ENCODE measurements around the gene PAK3. TPM values are rescaled to one million over a fixed set of nuclear protein-coding genes. Genes with fewer than 3 reads are reported as not detected.

Gene PAK3
- total RNA-seq, 2 experiments from 2014 or later, result 0.05 TPM; not detected in 1

- ChIA-PET CTCF (no interaction called here), POLR2A (no interaction called here)
- no peaks in the 10 kb centered on the region for H3K9me3 Mint-ChIP-seq (ENCODE audit: insufficient read depth)
These were observed 49.9 kb downstream of the PAK3 start for GRCh38 chrX:111145878-111146277.

GRCh38 chrX:111151764-111152163 lies 55.8 kb downstream of the PAK3 start:
- CTCF ChIA-PET, result no interaction called here
- H3K27me3 Mint-ChIP-seq (ENCODE audit: low read depth), result no peaks in the 10 kb centered on the region
- POLR2A ChIA-PET, result no interaction called here

More at GRCh38 chrX:111145878-111146277, 49.9 kb downstream of the PAK3 start:
- Mint-ChIP-seq H3K27me3 (ENCODE audit: low read depth) (no peaks in the 10 kb centered on the region), H3K36me3 (ENCODE audit: low read depth) (no peaks in the 10 kb centered on the region), H3K4me1 (ENCODE audit: low read depth) (no peaks in the 10 kb centered on the region), H3K27ac (no peak overlapping the region), H3K4me3 (no peak overlapping the region)
- ATAC-seq, result no peak
- no peak for DNase-seq

GRCh38 chrX:111159232-111159631 lies 63.2 kb downstream of the PAK3 start:
- Mint-ChIP-seq H3K9me3 (ENCODE audit: insufficient read depth) (no peaks in the 10 kb centered on the region), H3K4me3 (no peak overlapping the region), H3K36me3 (ENCODE audit: low read depth) (no peaks in the 10 kb centered on the region), H3K4me1 (ENCODE audit: low read depth) (no peaks in the 10 kb centered on the region), H3K27me3 (ENCODE audit: low read depth) (no peaks in the 10 kb centered on the region), H3K27ac (no peak overlapping the region)
- CTCF ChIA-PET, result no interaction called here
- DNase-seq (no peak), ATAC-seq (no peak)
- POLR2A ChIA-PET, result no interaction called here

More at GRCh38 chrX:111151764-111152163, 55.8 kb downstream of the PAK3 start:
- ATAC-seq (no peak), DNase-seq (no peak)
- Mint-ChIP-seq H3K4me3 (no peak overlapping the region), H3K9me3 (ENCODE audit: insufficient read depth) (no peaks in the 10 kb centered on the region), H3K27ac (no peak overlapping the region), H3K36me3 (ENCODE audit: low read depth) (no peaks in the 10 kb centered on the region), H3K4me1 (ENCODE audit: low read depth) (no peaks in the 10 kb centered on the region)

DNA sequence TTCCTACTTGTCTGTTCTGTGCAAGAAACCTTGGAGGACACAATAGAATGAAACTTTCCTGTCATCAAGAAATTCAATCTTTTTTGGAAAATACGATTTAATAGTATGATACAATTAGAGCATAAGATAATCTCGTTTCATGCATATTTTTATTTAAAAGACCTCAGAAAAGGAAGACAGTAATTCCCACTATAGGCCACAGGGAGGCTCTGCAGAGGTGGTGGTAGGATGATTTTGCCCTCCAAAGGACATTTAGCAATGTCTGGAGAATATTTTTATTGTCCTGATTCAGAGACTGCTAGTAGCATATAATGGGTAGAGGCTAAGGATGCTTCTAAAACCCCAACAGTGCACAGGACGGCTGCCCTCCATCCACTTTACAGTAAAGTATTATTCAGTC lies 68.7 kb downstream of the PAK3 start:
- DNase-seq, result no peak
- H3K36me3 Mint-ChIP-seq (ENCODE audit: low read depth), result no peaks in the 10 kb centered on the region
- no peaks in the 10 kb centered on the region for H3K4me1 Mint-ChIP-seq (ENCODE audit: low read depth)
- POLR2A ChIA-PET, result no interaction called here
- H3K9me3 Mint-ChIP-seq (ENCODE audit: insufficient read depth), result no peaks in the 10 kb centered on the region
- no peaks in the 10 kb centered on the region for H3K27me3 Mint-ChIP-seq (ENCODE audit: low read depth)
- H3K27ac Mint-ChIP-seq, result no peak overlapping the region
- no peak overlapping the region for H3K4me3 Mint-ChIP-seq
- CTCF ChIA-PET, result no interaction called here
- no peak for ATAC-seq

- POLR2A ChIA-PET, result no interaction called here
- CTCF ChIA-PET, result no interaction called here
These were observed 69.9 kb downstream of the PAK3 start for GRCh38 chrX:111165902-111166301.

DNA sequence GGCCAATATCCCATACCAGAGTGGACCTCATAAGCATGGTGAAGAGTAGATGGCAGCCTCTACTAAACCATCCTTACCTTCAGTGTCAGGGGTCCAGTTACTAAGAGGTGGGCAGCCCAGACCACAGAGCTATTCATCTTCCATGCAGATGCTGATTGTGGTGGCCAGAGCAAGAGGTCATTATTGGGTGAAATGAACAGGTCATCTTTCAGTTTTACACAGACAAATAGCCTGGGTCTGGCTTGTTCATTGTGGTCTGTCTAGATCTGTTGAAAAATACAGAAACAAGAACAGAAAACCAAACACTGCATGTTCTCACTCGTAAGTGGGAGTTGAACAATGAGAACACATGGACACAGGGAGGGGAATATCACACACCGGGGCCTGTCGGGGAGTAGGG lies 71.3 kb downstream of the PAK3 start:
- H3K4me1 Mint-ChIP-seq (ENCODE audit: low read depth), result no peaks in the 10 kb centered on the region
- no peaks in the 10 kb centered on the region for H3K9me3 Mint-ChIP-seq (ENCODE audit: insufficient read depth)
- ChIA-PET CTCF (no interaction called here), POLR2A (no interaction called here)
- H3K27ac Mint-ChIP-seq, result no peak overlapping the region
- H3K27me3 Mint-ChIP-seq (ENCODE audit: low read depth), result no peaks in the 10 kb centered on the region
- no peaks in the 10 kb centered on the region for H3K36me3 Mint-ChIP-seq (ENCODE audit: low read depth)
- DNase-seq (no peak), ATAC-seq (no peak)
- no peak overlapping the region for H3K4me3 Mint-ChIP-seq

More at GRCh38 chrX:111165902-111166301, 69.9 kb downstream of the PAK3 start:
- Mint-ChIP-seq H3K27ac (no peak overlapping the region), H3K27me3 (ENCODE audit: low read depth) (no peaks in the 10 kb centered on the region), H3K36me3 (ENCODE audit: low read depth) (no peaks in the 10 kb centered on the region), H3K9me3 (ENCODE audit: insufficient read depth) (no peaks in the 10 kb centered on the region), H3K4me3 (no peak overlapping the region), H3K4me1 (ENCODE audit: low read depth) (no peaks in the 10 kb centered on the region)
- DNase-seq (no peak), ATAC-seq (no peak)

DNA sequence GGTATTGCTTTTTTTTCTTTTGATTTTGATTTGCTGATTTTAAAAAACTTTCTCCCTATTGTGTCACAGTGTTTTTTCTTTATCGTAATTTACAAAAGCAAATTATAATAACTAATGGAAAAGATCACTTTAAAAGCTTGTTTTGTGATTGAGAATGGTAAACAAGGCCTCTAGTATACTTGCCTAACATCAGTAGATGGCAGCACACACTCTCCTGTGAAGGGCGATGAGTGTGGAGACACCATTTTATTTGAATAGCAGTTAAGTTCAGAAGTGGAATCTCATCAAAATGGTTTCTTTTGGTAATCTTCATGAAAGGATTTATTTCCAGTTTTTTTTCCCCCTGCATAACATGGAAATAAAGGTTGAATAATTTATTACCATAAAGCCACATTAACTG lies 72.3 kb downstream of the PAK3 start:
- no peaks in the 10 kb centered on the region for H3K9me3 Mint-ChIP-seq (ENCODE audit: insufficient read depth)
- ChIA-PET POLR2A (no interaction called here), CTCF (no interaction called here)
- no peaks in the 10 kb centered on the region for H3K27me3 Mint-ChIP-seq (ENCODE audit: low read depth)
- no peaks in the 10 kb centered on the region for H3K36me3 Mint-ChIP-seq (ENCODE audit: low read depth)
- H3K27ac Mint-ChIP-seq, result no peak overlapping the region
- DNase-seq (no peak), ATAC-seq (no peak)
- H3K4me3 Mint-ChIP-seq, result no peak overlapping the region
- H3K4me1 Mint-ChIP-seq (ENCODE audit: low read depth), result no peaks in the 10 kb centered on the region

GRCh38 chrX:111169141-111169540 lies 73.2 kb downstream of the PAK3 start:
- POLR2A ChIA-PET, result no interaction called here

DNA sequence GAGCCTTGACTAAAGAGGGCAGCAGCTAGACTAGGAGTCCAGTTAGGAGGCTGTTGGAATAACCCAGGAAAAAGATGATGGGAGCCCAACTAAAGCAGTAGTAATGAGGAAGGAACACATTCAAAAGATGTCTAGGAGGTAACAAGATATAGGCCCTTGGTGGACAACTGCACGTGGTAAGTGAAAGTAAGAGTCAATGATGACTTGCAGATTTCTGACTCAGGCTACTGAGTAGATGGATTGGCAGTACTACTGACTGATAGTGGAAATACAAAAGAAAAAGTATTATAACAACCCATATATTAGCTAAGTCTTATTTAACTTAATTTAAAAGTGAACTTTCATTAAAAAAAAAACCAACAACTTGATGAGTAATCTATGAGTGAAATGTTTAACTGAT lies 74.0 kb downstream of the PAK3 start:
- DNase-seq, result no peak
- Mint-ChIP-seq H3K9me3 (ENCODE audit: insufficient read depth) (no peaks in the 10 kb centered on the region), H3K27me3 (ENCODE audit: low read depth) (no peaks in the 10 kb centered on the region), H3K4me1 (ENCODE audit: low read depth) (no peaks in the 10 kb centered on the region), H3K36me3 (ENCODE audit: low read depth) (no peaks in the 10 kb centered on the region), H3K4me3 (no peak overlapping the region), H3K27ac (no peak overlapping the region)
- ATAC-seq, result no peak
- ChIA-PET POLR2A (no interaction called here), CTCF (no interaction called here)

More at GRCh38 chrX:111169141-111169540, 73.2 kb downstream of the PAK3 start:
- Mint-ChIP-seq H3K9me3 (ENCODE audit: insufficient read depth) (no peaks in the 10 kb centered on the region), H3K4me1 (ENCODE audit: low read depth) (no peaks in the 10 kb centered on the region), H3K36me3 (ENCODE audit: low read depth) (no peaks in the 10 kb centered on the region), H3K27ac (no peak overlapping the region), H3K27me3 (ENCODE audit: low read depth) (no peaks in the 10 kb centered on the region), H3K4me3 (no peak overlapping the region)
- ATAC-seq (no peak), DNase-seq (no peak)
- CTCF ChIA-PET, result no interaction called here

DNA sequence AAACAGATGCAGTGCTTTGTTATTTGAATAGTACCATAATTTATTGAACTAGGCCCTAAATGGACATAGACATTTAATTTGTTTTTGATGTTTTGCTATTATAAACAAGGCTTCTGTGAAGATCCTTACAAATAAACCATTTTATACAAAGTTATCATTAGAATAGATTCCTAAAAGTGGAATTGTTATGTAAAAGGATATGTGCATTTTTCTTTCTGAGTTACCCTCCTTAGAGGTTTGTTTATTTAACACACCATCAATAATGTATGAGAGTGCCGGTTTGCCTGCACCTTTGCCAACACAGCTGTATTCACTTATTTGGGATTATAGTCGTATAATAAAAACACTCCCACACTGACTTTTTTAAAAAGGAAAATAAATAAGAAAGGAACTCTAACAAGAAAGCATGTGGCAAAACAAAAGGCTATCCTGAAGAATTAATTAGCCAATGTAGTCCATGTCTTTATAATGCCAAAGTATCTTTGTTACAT lies 84.8 kb downstream of the PAK3 start:
- no peak overlapping the region for H3K4me3 Mint-ChIP-seq
- CTCF ChIA-PET, result no interaction called here
- H3K27ac Mint-ChIP-seq, result no peak overlapping the region
- H3K9me3 Mint-ChIP-seq (ENCODE audit: insufficient read depth), result no peaks in the 10 kb centered on the region
- no peaks in the 10 kb centered on the region for H3K36me3 Mint-ChIP-seq (ENCODE audit: low read depth)
- no peak for DNase-seq
- H3K27me3 Mint-ChIP-seq (ENCODE audit: low read depth), result no peaks in the 10 kb centered on the region
- H3K4me1 Mint-ChIP-seq (ENCODE audit: low read depth), result no peaks in the 10 kb centered on the region
- no peak for ATAC-seq
- POLR2A ChIA-PET, result no interaction called here

DNA sequence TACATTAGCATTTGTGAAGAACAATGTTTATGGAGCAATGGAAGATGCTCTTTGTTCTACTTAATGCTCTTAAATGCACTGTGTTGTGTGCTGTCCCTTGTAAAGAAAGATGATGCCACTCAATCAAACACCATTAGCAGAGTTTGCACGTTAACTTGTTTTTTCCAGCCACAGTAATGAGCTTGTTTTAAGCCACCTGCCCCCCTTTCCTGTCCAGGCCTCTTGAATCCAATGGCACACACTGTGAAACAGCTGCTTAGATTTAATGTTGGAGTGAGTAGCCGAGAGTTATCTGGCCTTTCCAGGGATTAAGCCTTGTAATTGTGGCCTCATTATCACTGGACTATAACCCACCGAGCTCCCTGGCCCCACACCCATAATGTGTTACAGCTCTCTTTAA lies 86.0 kb downstream of the PAK3 start:
- DNase-seq (no peak), ATAC-seq (no peak)
- Mint-ChIP-seq H3K27ac (no peak overlapping the region), H3K4me3 (no peak overlapping the region), H3K4me1 (ENCODE audit: low read depth) (no peaks in the 10 kb centered on the region), H3K27me3 (ENCODE audit: low read depth) (no peaks in the 10 kb centered on the region), H3K36me3 (ENCODE audit: low read depth) (no peaks in the 10 kb centered on the region), H3K9me3 (ENCODE audit: insufficient read depth) (no peaks in the 10 kb centered on the region)
- POLR2A ChIA-PET, result no interaction called here
- CTCF ChIA-PET, result no interaction called here

GRCh38 chrX:111182997-111183396 lies 87.0 kb downstream of the PAK3 start:
- CTCF ChIA-PET, result no interaction called here
- Mint-ChIP-seq H3K27me3 (ENCODE audit: low read depth) (no peaks in the 10 kb centered on the region), H3K9me3 (ENCODE audit: insufficient read depth) (no peaks in the 10 kb centered on the region), H3K36me3 (ENCODE audit: low read depth) (no peaks in the 10 kb centered on the region), H3K4me3 (no peak overlapping the region), H3K27ac (no peak overlapping the region), H3K4me1 (ENCODE audit: low read depth) (no peaks in the 10 kb centered on the region)
- DNase-seq (no peak), ATAC-seq (no peak)
- POLR2A ChIA-PET, result no interaction called here

- Mint-ChIP-seq H3K4me3 (no peak overlapping the region), H3K27ac (no peak overlapping the region), H3K9me3 (ENCODE audit: insufficient read depth) (no peaks in the 10 kb centered on the region), H3K36me3 (ENCODE audit: low read depth) (no peaks in the 10 kb centered on the region), H3K27me3 (ENCODE audit: low read depth) (no peaks in the 10 kb centered on the region), H3K4me1 (ENCODE audit: low read depth) (no peaks in the 10 kb centered on the region)
- ChIA-PET POLR2A (no interaction called here), CTCF (no interaction called here)
- DNase-seq (no peak), ATAC-seq (no peak)
These were observed 95.6 kb downstream of the PAK3 start for GRCh38 chrX:111191598-111191997.
